HG02763 (cell line): ENCODE results near the gene KIRREL2.
"Not testable (repeated sequence)": the region's sequence is repeated elsewhere in the genome, so short reads cannot be mapped to it uniquely, and the experiment has no call there.

ENCODE experiments used
- ATAC-seq: cut with Tn5 transposase; IDR thresholded peaks from one replicate; pipeline ENCODE4 v1.9.1; 2021; ENCODE audit warnings: mild to moderate bottlenecking, moderate library complexity; ENCODE audit not compliant: unreplicated experiment

The KIRREL2 gene

GRCh38 chr19:35856546-35857149, at the start of gene KIRREL2:
Gene KIRREL2, plus strand, starts transcription at chr19:35856911. Its CDS starts 209 bp downstream, at chr19:35857120.
- no peak for ATAC-seq

- no peak for ATAC-seq
These were observed 49.1 kb upstream of the KIRREL2 start for GRCh38 chr19:35807633-35808032.

- ATAC-seq, result no peak
These were observed 45.1 kb upstream of the KIRREL2 start for GRCh38 chr19:35811317-35812219.

DNA sequence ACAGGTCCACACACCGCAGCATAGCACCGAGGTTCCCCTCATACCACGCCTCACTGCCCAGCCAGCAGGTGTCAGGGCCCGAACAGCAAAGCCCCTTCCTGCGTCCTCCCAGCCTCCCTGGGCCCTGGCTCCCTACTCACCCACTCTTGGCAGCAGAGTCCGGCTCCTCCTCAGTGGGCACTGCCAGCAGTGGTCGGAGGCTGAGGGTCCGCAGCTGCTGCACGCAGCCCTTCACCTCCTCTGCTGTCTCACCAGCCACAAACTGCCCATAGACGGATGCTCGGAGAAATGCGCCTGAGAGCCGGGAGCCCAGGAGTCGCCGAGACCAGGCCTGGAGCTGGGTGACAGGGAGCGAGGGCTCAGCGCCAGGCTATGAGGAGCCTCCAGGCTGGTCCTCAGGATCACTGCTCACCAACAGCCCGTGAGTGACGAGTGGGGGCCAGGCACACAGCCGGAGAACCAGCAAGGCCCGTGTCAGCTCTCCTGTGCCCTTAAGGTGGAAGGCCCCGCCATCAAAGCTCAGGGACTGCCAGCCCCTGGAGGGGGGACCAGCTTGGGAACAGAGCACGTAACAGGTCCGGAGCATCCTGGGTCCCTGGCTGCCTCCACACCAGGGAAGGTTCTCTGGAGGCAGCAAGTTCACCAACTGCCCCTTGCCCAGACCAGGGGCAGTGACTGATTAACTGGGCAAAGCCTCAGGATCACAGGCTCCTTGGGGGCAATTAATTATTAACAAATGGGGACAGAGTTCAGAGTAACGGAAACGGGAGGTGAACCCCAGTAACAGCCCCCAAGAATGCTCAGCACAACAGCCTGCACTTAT, 44.3 kb upstream of the KIRREL2 start, which contains the start of gene PRODH2:
Gene PRODH2 (minus strand): TSS at position 626 of the 823 bp plus-strand sequence. CDS start 40 bp downstream, at position 586.
- ATAC-seq, result no peak

DNA sequence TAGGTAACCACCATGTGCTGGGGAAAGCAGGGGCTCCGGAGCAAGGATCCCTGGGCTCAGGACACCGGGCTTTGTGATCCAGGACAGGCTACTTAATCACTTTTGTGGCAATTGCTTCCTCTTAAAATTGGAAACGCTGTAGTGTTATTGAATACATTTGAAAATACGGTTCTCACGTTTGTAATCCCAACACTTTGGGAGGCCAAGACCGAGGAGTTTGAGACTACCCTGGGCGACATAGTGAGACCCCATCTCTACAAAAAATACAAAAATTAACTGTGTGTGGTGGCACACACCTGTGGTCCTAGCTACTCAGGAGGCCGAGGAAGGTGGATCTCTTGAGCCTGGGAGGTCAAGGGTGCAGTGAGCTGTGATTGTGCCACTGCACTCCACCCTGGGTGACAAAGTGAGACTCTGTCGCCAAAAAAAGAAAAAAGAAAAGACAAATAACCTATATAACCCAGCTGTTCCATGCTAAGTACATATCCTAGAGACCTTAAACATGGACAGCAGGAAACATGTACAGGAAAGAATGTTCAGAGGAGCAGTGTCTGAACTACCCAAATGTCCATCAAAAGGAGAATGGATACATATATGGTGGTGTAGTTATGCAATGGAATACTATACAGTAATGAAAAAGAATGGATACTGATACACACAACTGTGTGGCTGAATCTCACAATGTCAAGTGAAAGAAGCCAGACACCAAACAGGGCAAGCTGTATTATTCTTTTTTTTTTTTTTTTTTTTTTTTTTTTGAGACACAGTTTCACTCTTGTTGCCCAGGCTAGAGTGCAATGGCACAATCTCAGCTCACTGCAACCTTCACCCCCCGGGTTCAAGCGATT, 43.4 kb upstream of the KIRREL2 start:
- ATAC-seq, result no peak

DNA sequence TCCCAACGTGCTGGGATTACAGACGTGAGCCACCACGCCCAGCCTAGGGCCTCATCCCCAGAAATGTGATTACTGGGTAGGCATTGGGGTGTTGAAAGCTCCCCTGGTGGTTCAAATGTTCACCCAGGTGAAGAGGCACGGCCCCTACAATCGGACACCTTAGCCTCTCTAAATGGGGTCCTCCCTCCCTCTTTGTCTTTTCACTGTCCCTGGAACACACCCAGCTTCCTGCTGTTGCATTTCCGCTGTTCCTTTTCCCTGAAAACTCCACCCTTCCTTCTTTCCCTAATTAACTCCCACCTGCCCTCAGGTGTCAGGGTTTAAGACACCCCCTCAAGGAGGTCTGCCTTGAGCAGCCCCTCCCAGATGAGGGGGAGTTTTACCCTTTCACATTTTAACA, 40.4 kb upstream of the KIRREL2 start:
- ATAC-seq, result no peak

- ATAC-seq, result no peak
These were observed 39.9 kb upstream of the KIRREL2 start for GRCh38 chr19:35816846-35817245.

- no peak for ATAC-seq
These were observed 38.3 kb upstream of the KIRREL2 start for GRCh38 chr19:35818445-35818844.

- no peak for ATAC-seq
These were observed 34.1 kb upstream of the KIRREL2 start for GRCh38 chr19:35822579-35822978.

DNA sequence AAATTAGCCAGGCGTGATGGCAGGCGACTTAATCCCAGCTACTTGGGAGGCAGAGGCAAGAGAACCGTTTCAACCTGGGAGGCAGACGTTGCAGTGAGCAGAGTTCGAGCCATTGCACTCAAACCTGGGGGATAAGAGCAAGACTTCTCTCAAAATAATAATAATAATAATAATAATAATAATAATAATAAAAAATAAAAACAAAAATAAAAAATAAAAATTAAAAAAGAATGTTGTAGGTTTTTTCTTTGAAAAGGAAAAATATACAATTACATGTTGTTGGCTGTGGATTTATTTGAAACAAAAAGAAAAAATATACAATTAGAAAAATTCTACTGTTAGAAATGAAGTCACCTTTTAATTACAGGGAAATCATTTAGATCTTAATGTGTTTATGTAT, 32.6 kb upstream of the KIRREL2 start:
- no peak for ATAC-seq

DNA sequence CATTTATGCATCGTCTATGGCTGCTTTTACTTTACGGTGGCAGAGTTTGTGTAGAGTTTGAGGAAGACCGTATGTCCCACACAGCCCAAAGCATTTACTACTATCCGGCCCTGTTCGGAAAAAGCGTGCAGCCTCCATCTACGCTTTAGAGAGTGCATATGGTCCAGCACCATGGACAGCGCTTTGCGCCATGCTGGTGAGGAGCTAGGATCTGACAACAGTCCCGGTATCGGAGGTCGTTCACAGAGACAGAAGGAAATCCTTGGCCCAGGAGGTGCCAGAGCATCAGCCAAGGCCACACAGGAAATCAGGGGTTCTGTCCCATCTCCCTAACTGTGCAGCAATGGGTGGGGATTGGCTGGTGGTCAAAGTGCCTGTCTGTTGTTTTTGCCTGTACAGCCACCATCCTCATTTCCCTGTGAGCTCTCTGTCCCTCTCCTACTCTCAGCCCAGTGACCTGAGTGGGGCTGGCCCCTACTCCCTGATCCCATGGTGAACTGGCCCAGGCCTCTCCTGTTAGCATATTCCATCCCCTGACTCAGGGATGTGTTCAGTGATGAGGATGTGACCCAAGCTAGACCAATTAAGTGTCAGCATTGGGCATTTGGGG, 27.9 kb upstream of the KIRREL2 start:
- no peak for ATAC-seq

DNA sequence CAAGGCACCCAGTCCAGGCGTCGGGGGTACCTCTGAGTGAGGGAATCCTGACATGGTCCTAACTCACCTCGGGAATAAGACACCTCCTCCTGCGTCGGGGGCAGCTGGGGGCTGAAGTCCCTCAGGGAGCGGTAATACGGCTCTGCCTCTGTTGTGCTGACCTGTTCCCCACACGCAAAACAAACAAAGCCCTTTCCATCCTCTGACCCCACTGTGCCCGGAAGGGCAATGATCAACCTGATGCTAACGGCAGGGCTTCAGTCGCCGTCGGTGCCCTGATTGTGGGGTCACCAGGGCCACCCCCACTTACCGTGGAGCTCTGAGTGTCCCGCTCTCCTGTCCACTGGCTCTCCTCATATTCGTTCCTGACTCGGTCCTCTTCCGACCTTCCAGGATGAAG, 25.7 kb upstream of the KIRREL2 start:
- ATAC-seq, result no peak

DNA sequence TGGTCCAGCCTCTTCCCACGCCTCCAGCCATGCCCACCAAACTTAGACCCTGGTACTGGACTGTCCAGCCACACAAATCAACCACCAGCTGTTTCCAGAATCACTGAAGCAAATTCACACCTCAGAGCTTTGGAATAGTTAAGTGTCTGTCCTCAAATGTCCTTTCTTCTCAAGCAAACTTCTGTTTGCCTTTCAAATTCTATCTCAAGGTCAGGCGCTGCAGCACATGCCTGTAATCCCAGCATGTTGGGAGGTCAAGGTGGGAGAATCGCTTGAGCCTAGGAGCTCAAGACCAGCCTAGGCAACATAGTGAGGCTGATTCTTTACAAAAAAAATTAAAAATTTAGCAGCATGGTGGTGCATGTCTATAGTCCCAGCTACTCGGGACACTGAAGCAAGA, 24.7 kb upstream of the KIRREL2 start:
- no peak for ATAC-seq

- no peak for ATAC-seq
These were observed 22.7 kb upstream of the KIRREL2 start for GRCh38 chr19:35833972-35834371.

DNA sequence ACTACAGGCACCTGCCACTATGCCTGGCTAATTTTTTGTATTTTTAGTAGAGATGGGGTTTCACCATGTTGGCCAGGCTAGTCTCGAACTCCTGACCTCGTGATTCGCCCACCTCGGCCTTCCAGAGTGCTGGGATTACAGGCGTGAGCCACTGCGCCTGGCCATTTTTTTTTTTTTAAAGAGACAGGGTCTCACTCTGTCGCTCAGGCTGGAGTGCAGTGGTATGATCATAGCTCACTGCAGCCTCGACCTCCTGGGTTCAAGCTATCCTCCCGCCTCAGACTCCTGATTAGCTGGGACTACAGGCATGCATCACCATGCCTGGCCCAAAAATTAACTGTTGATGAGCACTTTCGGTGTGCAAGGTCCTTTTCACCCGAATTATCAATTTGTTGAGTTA, 20.6 kb upstream of the KIRREL2 start:
- not testable (repeated sequence) for ATAC-seq

GRCh38 chr19:35841961-35842595, 14.6 kb upstream of the KIRREL2 start:
- no peak for ATAC-seq

DNA sequence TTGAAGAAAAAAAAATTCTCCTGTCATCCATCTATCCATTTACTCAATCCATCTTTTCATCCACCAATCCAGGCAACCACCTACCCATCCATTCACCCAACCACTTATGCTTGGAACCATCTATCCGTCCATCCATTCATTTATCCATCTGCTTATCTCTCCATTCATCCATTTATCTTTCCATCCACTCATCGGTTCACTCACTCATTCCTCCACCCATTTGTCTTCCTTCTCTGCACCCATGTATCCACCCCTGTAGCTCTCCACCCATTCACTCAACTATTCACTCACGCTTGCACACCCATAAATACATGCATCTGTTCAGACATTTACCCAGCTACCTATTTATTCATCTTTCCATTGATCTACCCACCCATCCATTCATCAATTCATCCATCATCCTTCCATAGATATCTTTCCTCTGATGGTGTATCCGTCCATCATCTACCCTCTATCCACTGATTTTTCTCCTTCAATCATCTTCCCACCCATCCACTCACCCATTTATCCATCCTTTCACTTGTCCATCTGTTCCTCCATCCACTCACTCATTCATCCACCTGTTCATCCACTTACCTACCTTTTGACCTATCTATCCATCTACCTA, 13.9 kb upstream of the KIRREL2 start:
- ATAC-seq, result no peak

DNA sequence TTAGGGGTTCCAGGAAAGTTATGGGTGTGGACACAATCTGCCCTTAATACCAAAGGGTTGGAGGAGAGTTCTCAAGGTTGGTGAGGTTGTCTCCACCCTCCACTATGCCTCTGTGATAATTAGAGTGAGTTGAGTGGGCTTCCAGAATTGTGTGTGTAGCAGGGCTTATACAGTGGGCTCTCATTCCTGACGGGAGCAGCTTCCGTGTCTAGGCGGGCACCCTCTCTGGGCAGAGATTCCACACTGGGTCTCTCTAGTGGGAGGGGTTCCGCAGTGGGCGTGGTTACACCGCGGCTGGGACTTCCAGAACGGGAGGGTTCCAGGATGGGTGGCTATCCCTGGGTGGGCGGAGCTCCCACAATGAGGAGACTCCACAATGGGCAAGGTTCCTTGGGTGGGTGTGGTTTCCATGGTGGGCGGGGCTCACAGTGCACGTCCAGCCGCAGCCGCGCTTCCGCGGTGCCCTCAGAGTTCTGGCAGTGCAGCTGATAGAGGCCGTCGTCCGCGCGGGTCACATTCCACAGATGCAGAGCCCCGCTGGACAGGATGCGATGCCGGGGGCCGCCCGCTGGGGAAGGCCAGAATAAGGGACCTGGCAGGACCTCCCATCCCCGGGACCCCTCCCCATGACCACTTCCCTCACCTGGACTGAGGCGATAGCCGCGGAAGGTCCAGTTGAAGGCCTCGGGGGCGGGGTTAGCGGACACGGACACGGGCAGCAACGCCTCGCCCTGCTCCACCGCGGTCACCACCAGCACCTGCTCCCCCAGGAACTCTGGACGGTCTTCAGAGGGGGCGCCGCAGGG, 12.8 kb upstream of the KIRREL2 start:
- no peak for ATAC-seq
